HEK293 (cell line): ENCODE data around the gene PEX10.

Source experiments
- CTCF ChIA-PET: fragments of 350-600 bp; formaldehyde crosslinking; extraction: SDS; loops from one replicate; lab custom pipeline; 2021; ENCODE audit warnings: antibody characterized with exemption; lab: Yijun Ruan, JAX
- POLR2A ChIA-PET: fragments of 300-600 bp; formaldehyde crosslinking; extraction: SDS; loops from one replicate; lab custom pipeline; 2020; ENCODE audit warnings: antibody characterized with exemption, inconsistent platforms; lab: Yijun Ruan, JAX
- H3K27ac ChIP-seq: fragments of 200-500 bp; sonication (Bioruptor generic); 2 replicates; pipeline ENCODE4 v1.5.1; 2014; ENCODE audit warnings: low read depth, low read length, control low read depth, inconsistent platforms; ENCODE audit errors: extremely low read depth
- H3K36me3 ChIP-seq, 2 experiments: fragments of 200-500 bp in 1 of 2; sonication (Bioruptor generic) in 1 of 2; 1 replicate in 1 of 2; 2 replicates in 1 of 2; pipeline ENCODE4 v1.5.1; 2014 to 2017; ENCODE audit warnings: inconsistent platforms in 2 of 2, low read length in 2 of 2; ENCODE audit not compliant: control insufficient read depth in 2 of 2, insufficient read depth in 1 of 2
- H3K4me1 ChIP-seq: fragments of 200-500 bp; sonication (Bioruptor generic); 2 replicates; pipeline ENCODE4 v1.5.1; 2014; ENCODE audit warnings: mild to moderate bottlenecking, low read length, inconsistent platforms; ENCODE audit not compliant: control insufficient read depth, insufficient read depth
- H3K4me3 ChIP-seq: 2 replicates; pipeline ENCODE4 v1.5.1; 2011; ENCODE audit warnings: low read depth, mild to moderate bottlenecking, control low read depth, low read length, moderate library complexity
- H3K9me3 ChIP-seq: fragments of 200-500 bp; sonication (Bioruptor generic); 2 replicates; pipeline ENCODE4 v1.5.1; 2014; ENCODE audit warnings: low read depth, low read length, inconsistent platforms; ENCODE audit not compliant: control insufficient read depth, insufficient read depth
- KLF9 ChIP-seq: fragments of 450-650 bp; formaldehyde crosslinking; IDR thresholded peaks from 2 replicates; pipeline ENCODE4 v1.5.1; 2016; ENCODE audit warnings: missing biosample characterization, missing genetic modification characterization, low read depth
- MYNN ChIP-seq: fragments of 450-650 bp; formaldehyde crosslinking; IDR thresholded peaks from 2 replicates; pipeline ENCODE4 v1.5.1; 2016; ENCODE audit warnings: missing biosample characterization, missing genetic modification characterization, borderline replicate concordance
- OSR2 ChIP-seq: fragments of 450-650 bp; formaldehyde crosslinking; IDR thresholded peaks from 2 replicates; pipeline ENCODE4 v1.5.1; 2016; ENCODE audit warnings: missing biosample characterization, missing genetic modification characterization
- OVOL3 ChIP-seq: fragments of 450-650 bp; formaldehyde crosslinking; IDR thresholded peaks from 2 replicates; pipeline ENCODE4 v1.5.1; 2016; ENCODE audit warnings: missing biosample characterization, missing genetic modification characterization
- SP7 ChIP-seq: fragments of 450-650 bp; formaldehyde crosslinking; IDR thresholded peaks from 2 replicates; pipeline ENCODE4 v1.5.1; 2016; ENCODE audit warnings: missing biosample characterization, missing genetic modification characterization
- TSHZ1 ChIP-seq: fragments of 450-650 bp; formaldehyde crosslinking; IDR thresholded peaks from 2 replicates; pipeline ENCODE4 v1.5.1; 2016; ENCODE audit warnings: missing biosample characterization, missing genetic modification characterization, borderline replicate concordance
- ZBTB1 ChIP-seq: fragments of 450-650 bp; formaldehyde crosslinking; IDR thresholded peaks from 2 replicates; pipeline ENCODE4 v1.5.1; 2016; ENCODE audit warnings: missing biosample characterization, missing genetic modification characterization
- ZIC2 ChIP-seq: fragments of 450-650 bp; formaldehyde crosslinking; IDR thresholded peaks from 2 replicates; pipeline ENCODE4 v1.5.1; 2016; ENCODE audit warnings: missing biosample characterization, missing genetic modification characterization
- ZNF121 ChIP-seq: fragments of 450-650 bp; formaldehyde crosslinking; IDR thresholded peaks from 2 replicates; pipeline ENCODE4 v1.5.1; 2016; ENCODE audit warnings: missing biosample characterization, missing genetic modification characterization
- ZNF155 ChIP-seq: fragments of 450-650 bp; formaldehyde crosslinking; IDR thresholded peaks from 2 replicates; pipeline ENCODE4 v1.5.1; 2016; ENCODE audit warnings: missing biosample characterization, missing genetic modification characterization
- ZNF19 ChIP-seq: fragments of 450-650 bp; formaldehyde crosslinking; IDR thresholded peaks from 2 replicates; pipeline ENCODE4; 2016; ENCODE audit warnings: missing biosample characterization, missing genetic modification characterization, low read depth
- ZNF488 ChIP-seq: fragments of 450-650 bp; formaldehyde crosslinking; IDR thresholded peaks from 2 replicates; pipeline ENCODE4 v1.5.1; 2016; ENCODE audit warnings: missing biosample characterization, missing genetic modification characterization
- ZNF544 ChIP-seq: fragments of 450-650 bp; formaldehyde crosslinking; IDR thresholded peaks from 2 replicates; pipeline ENCODE4 v1.5.0; 2017; ENCODE audit warnings: missing biosample characterization, missing genetic modification characterization
- ZNF558 ChIP-seq: fragments of 450-650 bp; formaldehyde crosslinking; IDR thresholded peaks from 2 replicates; pipeline ENCODE4 v1.5.1; 2016; ENCODE audit warnings: missing biosample characterization, missing genetic modification characterization
- ZNF596 ChIP-seq: fragments of 450-650 bp; IDR thresholded peaks from 2 replicates; pipeline ENCODE4 v1.5.0; 2018; ENCODE audit warnings: missing biosample characterization, mild to moderate bottlenecking, missing genetic modification characterization, moderate library complexity
- ZNF600 ChIP-seq: fragments of 450-650 bp; formaldehyde crosslinking; IDR thresholded peaks from 2 replicates; pipeline ENCODE4 v1.5.1; 2016; ENCODE audit warnings: missing biosample characterization, missing genetic modification characterization
- ZSCAN18 ChIP-seq: fragments of 450-650 bp; formaldehyde crosslinking; IDR thresholded peaks from 2 replicates; pipeline ENCODE4 v1.5.1; 2016; ENCODE audit warnings: missing biosample characterization, missing genetic modification characterization
- TF ChIP-seq, protein P1 (sequence below): fragments of 450-650 bp; formaldehyde crosslinking; optimal IDR thresholded peaks from 2 replicates; pipeline ENCODE3; 2016; ENCODE audit warnings: missing biosample characterization, mild to moderate bottlenecking, missing genetic modification characterization
- TF ChIP-seq, protein P2 (sequence below): fragments of 450-650 bp; formaldehyde crosslinking; IDR thresholded peaks from 2 replicates; pipeline ENCODE4 v1.5.1; 2016; ENCODE audit warnings: missing biosample characterization, missing genetic modification characterization

PEX10 gene

GRCh38 chr1:2372551-2373490 lies 39.5 kb downstream of the PEX10 start:
- no peaks in the 10 kb centered on the region for H3K4me1 ChIP-seq
- POLR2A ChIA-PET = interaction anchor here (0.8 kb wide), 1 partner anchor 9 kb away, joined by 5 read pairs; no protein-coding TSS in a partner anchor
- CTCF ChIA-PET = interaction anchor here (2.2 kb wide), 1 partner anchor 9 kb away, joined by 11 read pairs; no protein-coding TSS in a partner anchor
- H3K4me3 ChIP-seq = no peak overlapping the region
- no peaks in the 10 kb centered on the region for H3K9me3 ChIP-seq
- TF ChIP-seq ZNF488 (tag by site-specific recombination) (no peak), SP7 (no peak), ZSCAN18 (tag by site-specific recombination) (no peak), MYNN (tag by site-specific recombination) (no peak), ZNF155 (tag by site-specific recombination) (no peak), ZNF600 (tag by site-specific recombination) (peak; percentile 47; the same call in 1 of the 2 replicates)
- TF ChIP-seq, protein P1, sequence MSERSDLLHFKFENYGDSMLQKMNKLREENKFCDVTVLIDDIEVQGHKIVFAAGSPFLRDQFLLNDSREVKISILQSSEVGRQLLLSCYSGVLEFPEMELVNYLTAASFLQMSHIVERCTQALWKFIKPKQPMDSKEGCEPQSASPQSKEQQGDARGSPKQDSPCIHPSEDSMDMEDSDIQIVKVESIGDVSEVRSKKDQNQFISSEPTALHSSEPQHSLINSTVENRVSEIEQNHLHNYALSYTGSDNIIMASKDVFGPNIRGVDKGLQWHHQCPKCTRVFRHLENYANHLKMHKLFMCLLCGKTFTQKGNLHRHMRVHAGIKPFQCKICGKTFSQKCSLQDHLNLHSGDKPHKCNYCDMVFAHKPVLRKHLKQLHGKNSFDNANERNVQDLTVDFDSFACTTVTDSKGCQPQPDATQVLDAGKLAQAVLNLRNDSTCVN (tag by site-specific recombination) = no peak
- TF ChIP-seq, protein P2, sequence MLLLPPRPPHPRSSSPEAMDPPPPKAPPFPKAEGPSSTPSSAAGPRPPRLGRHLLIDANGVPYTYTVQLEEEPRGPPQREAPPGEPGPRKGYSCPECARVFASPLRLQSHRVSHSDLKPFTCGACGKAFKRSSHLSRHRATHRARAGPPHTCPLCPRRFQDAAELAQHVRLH (tag by site-specific recombination) = no peak
- H3K36me3 ChIP-seq = peaks cover 0 to 8% of the 10 kb centered on the region in 2 experiments; a peak in 2 of 3 replicates
- H3K27ac ChIP-seq = no peak overlapping the region

- H3K27ac ChIP-seq = no peak overlapping the region
- no peak for TF ChIP-seq ZIC2 (tag by site-specific recombination)
- no peak for TF ChIP-seq ZNF19 (tag by site-specific recombination)
- no peak for TF ChIP-seq ZNF121
- TF ChIP-seq ZBTB1 (tag by site-specific recombination) = no peak
- TF ChIP-seq ZNF558 (tag by site-specific recombination) = no peak
- TF ChIP-seq OVOL3 (tag by site-specific recombination) = no peak
- no peak for TF ChIP-seq OSR2 (tag by site-specific recombination)
- TF ChIP-seq ZNF596 (tag by site-specific recombination) = no peak
- no peak for TF ChIP-seq TSHZ1
- TF ChIP-seq KLF9 (tag by site-specific recombination) = no peak
- no peak for TF ChIP-seq ZNF544
- ChIA-PET CTCF (interaction anchor here (0.8 to 1.1 kb wide), 3 partner anchors 14 to 173 kb away, joined by 3 read pairs; partner anchors contain the start of gene FAAP20), POLR2A (no interaction called here)
- H3K36me3 ChIP-seq = peaks cover 0 to 8% of the 10 kb centered on the region in 2 experiments; a peak in 2 of 3 replicates
- H3K4me1 ChIP-seq = no peaks in the 10 kb centered on the region
- H3K9me3 ChIP-seq = no peaks in the 10 kb centered on the region
- H3K4me3 ChIP-seq = no peak overlapping the region
Observed at GRCh38 chr1:2368053-2368744, 44.2 kb downstream of the PEX10 start.
